PC-3 (cell line): ENCODE measurements around the gene ZMIZ1.

Experiments used
- EZH2 ChIP-seq: fragments of 300-600 bp; sonication (generic); IDR thresholded peaks from one replicate; pipeline ENCODE4 v1.6.1; 2017; ENCODE audit warnings: antibody characterized with exemption, mild to moderate bottlenecking, low read length; ENCODE audit not compliant: unreplicated experiment
- TF ChIP-seq, protein P1 (sequence below): fragments of 300-600 bp; sonication (generic); conservative IDR thresholded peaks from 2 replicates; pipeline ENCODE4 v1.5.1; 2017; ENCODE audit warnings: antibody characterized with exemption, low read depth, mild to moderate bottlenecking, low read length

DNA sequence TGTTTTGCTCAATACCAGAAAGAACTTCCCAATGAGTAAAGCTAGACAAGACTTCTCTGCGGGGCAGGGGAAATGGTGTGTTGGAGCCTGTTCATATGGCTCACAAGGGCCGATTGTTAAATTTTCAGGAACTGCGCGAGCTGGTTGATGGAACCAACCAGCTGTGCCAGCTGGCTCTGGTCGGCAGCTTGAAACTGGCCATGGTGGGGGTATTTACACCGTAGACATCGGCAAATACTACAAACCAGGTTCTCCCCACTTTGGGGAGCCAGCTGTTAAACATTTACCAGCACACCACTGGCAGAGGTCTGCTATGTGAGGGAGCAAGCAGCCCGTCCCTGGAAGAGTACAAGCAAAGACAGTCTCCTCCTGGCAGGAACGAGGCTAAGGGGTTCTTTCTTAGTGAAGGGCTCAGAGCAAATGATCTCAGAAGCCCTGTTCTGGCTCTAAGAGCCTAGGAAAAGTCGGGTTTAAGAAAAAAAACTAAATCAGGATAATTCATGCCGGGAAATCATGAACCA, 8.8 kb upstream of the ZMIZ1 start:
- TF ChIP-seq, protein P1, sequence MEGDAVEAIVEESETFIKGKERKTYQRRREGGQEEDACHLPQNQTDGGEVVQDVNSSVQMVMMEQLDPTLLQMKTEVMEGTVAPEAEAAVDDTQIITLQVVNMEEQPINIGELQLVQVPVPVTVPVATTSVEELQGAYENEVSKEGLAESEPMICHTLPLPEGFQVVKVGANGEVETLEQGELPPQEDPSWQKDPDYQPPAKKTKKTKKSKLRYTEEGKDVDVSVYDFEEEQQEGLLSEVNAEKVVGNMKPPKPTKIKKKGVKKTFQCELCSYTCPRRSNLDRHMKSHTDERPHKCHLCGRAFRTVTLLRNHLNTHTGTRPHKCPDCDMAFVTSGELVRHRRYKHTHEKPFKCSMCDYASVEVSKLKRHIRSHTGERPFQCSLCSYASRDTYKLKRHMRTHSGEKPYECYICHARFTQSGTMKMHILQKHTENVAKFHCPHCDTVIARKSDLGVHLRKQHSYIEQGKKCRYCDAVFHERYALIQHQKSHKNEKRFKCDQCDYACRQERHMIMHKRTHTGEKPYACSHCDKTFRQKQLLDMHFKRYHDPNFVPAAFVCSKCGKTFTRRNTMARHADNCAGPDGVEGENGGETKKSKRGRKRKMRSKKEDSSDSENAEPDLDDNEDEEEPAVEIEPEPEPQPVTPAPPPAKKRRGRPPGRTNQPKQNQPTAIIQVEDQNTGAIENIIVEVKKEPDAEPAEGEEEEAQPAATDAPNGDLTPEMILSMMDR = no peak
- no peak for TF ChIP-seq EZH2
